HEK293 (cell line): Measurements from ENCODE around the gene STX4.

Source experiments
- ATF2 ChIP-seq: fragments of 450-650 bp; formaldehyde crosslinking; IDR thresholded peaks from 2 replicates; pipeline ENCODE4 v1.5.1; 2016; ENCODE audit warnings: missing biosample characterization, missing genetic modification characterization, low read depth
- BCL11B ChIP-seq: fragments of 450-650 bp; formaldehyde crosslinking; IDR thresholded peaks from 2 replicates; pipeline ENCODE4 v1.5.1; 2016; ENCODE audit warnings: low read depth, missing biosample characterization, missing genetic modification characterization
- HIC1 ChIP-seq: fragments of 450-650 bp; formaldehyde crosslinking; IDR thresholded peaks from 2 replicates; pipeline ENCODE4 v1.5.1; 2016; ENCODE audit warnings: missing biosample characterization, missing genetic modification characterization
- HOXD13 ChIP-seq: sonication (generic); formaldehyde crosslinking; IDR thresholded peaks from 2 replicates; pipeline ENCODE4 v1.8.0; 2022; ENCODE audit warnings: missing genetic modification reagents, borderline replicate concordance
- KLF10 ChIP-seq: fragments of 450-650 bp; IDR thresholded peaks from 2 replicates; pipeline ENCODE4 v1.5.1; 2018; ENCODE audit warnings: missing biosample characterization, mild to moderate bottlenecking, missing genetic modification characterization
- KLF7 ChIP-seq: fragments of 450-650 bp; formaldehyde crosslinking; IDR thresholded peaks from 2 replicates; pipeline ENCODE4 v1.5.1; 2016; ENCODE audit warnings: missing biosample characterization, missing genetic modification characterization, borderline replicate concordance
- MEIS1 ChIP-seq: sonication (generic); formaldehyde crosslinking; IDR thresholded peaks from 2 replicates; pipeline ENCODE4 v1.8.1; 2022; ENCODE audit warnings: missing genetic modification reagents, mild to moderate bottlenecking, borderline replicate concordance
- PRDM6 ChIP-seq: fragments of 450-650 bp; formaldehyde crosslinking; IDR thresholded peaks from 2 replicates; pipeline ENCODE4 v1.5.1; 2017; ENCODE audit warnings: missing biosample characterization, missing genetic modification characterization
- SP7 ChIP-seq: fragments of 450-650 bp; formaldehyde crosslinking; IDR thresholded peaks from 2 replicates; pipeline ENCODE4 v1.5.1; 2016; ENCODE audit warnings: missing biosample characterization, missing genetic modification characterization
- YY2 ChIP-seq: fragments of 450-650 bp; formaldehyde crosslinking; IDR thresholded peaks from 2 replicates; pipeline ENCODE4 v1.5.1; 2016; ENCODE audit warnings: missing biosample characterization, missing genetic modification characterization
- ZBTB26 ChIP-seq: fragments of 450-650 bp; formaldehyde crosslinking; optimal IDR thresholded peaks from 2 replicates; pipeline ENCODE3; 2016; ENCODE audit warnings: missing biosample characterization, mild to moderate bottlenecking, missing genetic modification characterization
- ZFP37 ChIP-seq: fragments of 450-650 bp; formaldehyde crosslinking; IDR thresholded peaks from 2 replicates; pipeline ENCODE4 v1.5.1; 2016; ENCODE audit warnings: missing biosample characterization, missing genetic modification characterization
- ZFP41 ChIP-seq: fragments of 450-650 bp; formaldehyde crosslinking; IDR thresholded peaks from 2 replicates; pipeline ENCODE4 v1.5.1; 2016; ENCODE audit warnings: missing biosample characterization, missing genetic modification characterization, borderline replicate concordance
- ZNF140 ChIP-seq: fragments of 450-650 bp; formaldehyde crosslinking; IDR thresholded peaks from 2 replicates; pipeline ENCODE4 v1.5.1; 2016; ENCODE audit warnings: missing biosample characterization, missing genetic modification characterization
- ZNF146 ChIP-seq: fragments of 450-650 bp; formaldehyde crosslinking; IDR thresholded peaks from 2 replicates; pipeline ENCODE4 v1.5.1; 2016; ENCODE audit warnings: missing biosample characterization, missing genetic modification characterization
- ZNF157 ChIP-seq: fragments of 450-650 bp; formaldehyde crosslinking; IDR thresholded peaks from 2 replicates; pipeline ENCODE4 v1.5.1; 2016; ENCODE audit warnings: missing biosample characterization, missing genetic modification characterization
- ZNF18 ChIP-seq: fragments of 450-650 bp; formaldehyde crosslinking; IDR thresholded peaks from 2 replicates; pipeline ENCODE4 v1.5.1; 2016; ENCODE audit warnings: missing biosample characterization, missing genetic modification characterization
- ZNF202 ChIP-seq: fragments of 450-650 bp; formaldehyde crosslinking; IDR thresholded peaks from 2 replicates; pipeline ENCODE4 v1.5.1; 2016; ENCODE audit warnings: missing biosample characterization, missing genetic modification characterization, borderline replicate concordance
- ZNF23 ChIP-seq: fragments of 450-650 bp; formaldehyde crosslinking; IDR thresholded peaks from 2 replicates; pipeline ENCODE4 v1.5.1; 2016; ENCODE audit warnings: missing biosample characterization, missing genetic modification characterization, borderline replicate concordance
- ZNF248 ChIP-seq: fragments of 450-650 bp; formaldehyde crosslinking; IDR thresholded peaks from 2 replicates; pipeline ENCODE4 v1.5.1; 2017; ENCODE audit warnings: missing biosample characterization, missing genetic modification characterization
- ZNF292 ChIP-seq: fragments of 450-650 bp; formaldehyde crosslinking; IDR thresholded peaks from 2 replicates; pipeline ENCODE4 v1.5.1; 2016; ENCODE audit warnings: low read depth, missing biosample characterization, missing genetic modification characterization, borderline replicate concordance
- ZNF324 ChIP-seq: fragments of 450-650 bp; formaldehyde crosslinking; IDR thresholded peaks from 2 replicates; pipeline ENCODE4 v1.5.1; 2016; ENCODE audit warnings: missing biosample characterization, missing genetic modification characterization
- ZNF341 ChIP-seq: fragments of 450-650 bp; formaldehyde crosslinking; IDR thresholded peaks from 2 replicates; pipeline ENCODE4; 2016; ENCODE audit warnings: low read depth, missing biosample characterization, missing genetic modification characterization
- ZNF37A ChIP-seq: fragments of 450-650 bp; IDR thresholded peaks from 2 replicates; pipeline ENCODE4 v1.5.1; 2018; ENCODE audit warnings: missing biosample characterization, missing genetic modification characterization
- ZNF423 ChIP-seq: fragments of 450-650 bp; formaldehyde crosslinking; IDR thresholded peaks from 2 replicates; pipeline ENCODE4 v1.5.1; 2016; ENCODE audit warnings: missing biosample characterization, missing genetic modification characterization
- ZNF529 ChIP-seq: fragments of 450-650 bp; formaldehyde crosslinking; IDR thresholded peaks from 2 replicates; pipeline ENCODE4 v1.5.1; 2017; ENCODE audit warnings: missing genetic modification characterization, missing biosample characterization; ENCODE audit not compliant: insufficient replicate concordance
- ZNF621 ChIP-seq: fragments of 450-650 bp; formaldehyde crosslinking; IDR thresholded peaks from 2 replicates; pipeline ENCODE4 v1.5.1; 2017; ENCODE audit warnings: missing biosample characterization, missing genetic modification characterization
- ZNF639 ChIP-seq: fragments of 450-650 bp; formaldehyde crosslinking; IDR thresholded peaks from 2 replicates; pipeline ENCODE4 v1.5.1; 2016; ENCODE audit warnings: missing biosample characterization, missing genetic modification characterization
- ZNF664 ChIP-seq: fragments of 450-650 bp; formaldehyde crosslinking; IDR thresholded peaks from 2 replicates; pipeline ENCODE4 v1.5.1; 2016; ENCODE audit warnings: missing biosample characterization, missing genetic modification characterization
- ZNF76 ChIP-seq: fragments of 450-650 bp; formaldehyde crosslinking; IDR thresholded peaks from 2 replicates; pipeline ENCODE4; 2016; ENCODE audit warnings: low read depth, missing biosample characterization, missing genetic modification characterization, borderline replicate concordance

STX4 gene

GRCh38 chr16:31073142-31073969 is 40.0 kb downstream of the STX4 start (continued):
- TF ChIP-seq ZNF23 (tag by site-specific recombination) (no peak), ZNF621 (tag by site-specific recombination) (no peak), YY2 (tag by site-specific recombination) (peak; percentile 78), MEIS1 (CRISPR knock-in tag) (no peak), HOXD13 (CRISPR knock-in tag) (no peak), KLF7 (tag by site-specific recombination) (no peak), ZNF341 (tag by site-specific recombination) (peak; percentile 65), ZFP41 (tag by site-specific recombination) (no peak), PRDM6 (tag by site-specific recombination) (no peak), ZNF76 (tag by site-specific recombination) (peak; percentile 63), ZFP37 (tag by site-specific recombination) (no peak), ZNF37A (tag by site-specific recombination) (0 out of 2 replicates have a peak, but pooled peaks have one; percentile 54), ZBTB26 (tag by site-specific recombination) (peak; percentile 90), ZNF423 (tag by site-specific recombination) (no peak), ZNF248 (tag by site-specific recombination) (no peak), ZNF292 (no peak), SP7 (tag by site-specific recombination) (peak; percentile 73), ZNF324 (tag by site-specific recombination) (peak; percentile 95; the same call in 1 of the 2 replicates), ZNF140 (no peak), ATF2 (no peak), ZNF146 (tag by site-specific recombination) (peak; percentile 23; the same call in 1 of the 2 replicates), ZNF664 (tag by site-specific recombination) (0 out of 2 replicates have a peak, but pooled peaks have one; percentile 5), ZNF202 (tag by site-specific recombination) (no peak), ZNF529 (tag by site-specific recombination) (no peak), ZNF18 (tag by site-specific recombination) (no peak), ZNF639 (tag by site-specific recombination) (peak; percentile 71; the same call in 1 of the 2 replicates), BCL11B (peak; percentile 46; the same call in 1 of the 2 replicates), KLF10 (tag by site-specific recombination) (peak; percentile 82; the same call in 1 of the 2 replicates), HIC1 (tag by site-specific recombination) (no peak), ZNF157 (tag by site-specific recombination) (no peak)
